Cardiac fibroblast (primary cell): ENCODE results near the gene HS3ST5.
A peak's percentile ranks its signal among the peaks of the same experiment; 100 is the strongest.

ENCODE experiments used
- DNase-seq, 2 donors: peaks; one replicate each; pipeline versions ENCODE4 v3.0.0 to v3.0.0-alpha.2; 2010; ENCODE audit warnings: low read depth in 2 of 2
- H3K4me3 ChIP-seq, 2 donors: replicated peaks in 1 of 2; 1 replicate in 1 of 2; 2 replicates in 1 of 2; pipeline ENCODE4 v1.5.1; 2011; ENCODE audit warnings: low read depth in 2 of 2, low read length in 2 of 2, mild to moderate bottlenecking in 2 of 2, moderate library complexity in 1 of 2
- TF ChIP-seq, protein P1 (sequence below): IDR thresholded peaks from one replicate; pipeline ENCODE4 v1.5.1; 2011; ENCODE audit warnings: low read depth, mild to moderate bottlenecking, low read length, inconsistent platforms

HS3ST5 gene

DNA sequence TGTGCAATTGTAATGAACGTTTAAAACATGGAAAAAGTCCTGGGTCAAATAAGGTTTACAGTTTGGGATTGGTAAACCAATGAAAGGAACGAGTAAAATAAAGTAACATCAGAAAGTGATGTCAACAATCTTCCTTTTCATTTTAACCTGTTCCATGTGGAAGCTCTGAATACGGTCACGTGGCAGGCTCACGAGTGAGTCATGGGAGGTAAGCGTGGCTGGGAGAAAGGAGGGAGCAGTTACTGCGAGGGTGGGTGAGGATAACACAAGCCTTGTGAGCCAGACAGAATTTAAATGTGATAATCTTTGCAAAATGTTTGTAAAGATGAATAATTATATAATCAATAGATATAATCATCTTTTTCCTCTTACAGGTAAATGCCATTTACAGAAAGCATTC lies 200.6 kb downstream of the HS3ST5 start:
- DNase-seq: no peak
- no peak overlapping the region for H3K4me3 ChIP-seq
- TF ChIP-seq, protein P1, sequence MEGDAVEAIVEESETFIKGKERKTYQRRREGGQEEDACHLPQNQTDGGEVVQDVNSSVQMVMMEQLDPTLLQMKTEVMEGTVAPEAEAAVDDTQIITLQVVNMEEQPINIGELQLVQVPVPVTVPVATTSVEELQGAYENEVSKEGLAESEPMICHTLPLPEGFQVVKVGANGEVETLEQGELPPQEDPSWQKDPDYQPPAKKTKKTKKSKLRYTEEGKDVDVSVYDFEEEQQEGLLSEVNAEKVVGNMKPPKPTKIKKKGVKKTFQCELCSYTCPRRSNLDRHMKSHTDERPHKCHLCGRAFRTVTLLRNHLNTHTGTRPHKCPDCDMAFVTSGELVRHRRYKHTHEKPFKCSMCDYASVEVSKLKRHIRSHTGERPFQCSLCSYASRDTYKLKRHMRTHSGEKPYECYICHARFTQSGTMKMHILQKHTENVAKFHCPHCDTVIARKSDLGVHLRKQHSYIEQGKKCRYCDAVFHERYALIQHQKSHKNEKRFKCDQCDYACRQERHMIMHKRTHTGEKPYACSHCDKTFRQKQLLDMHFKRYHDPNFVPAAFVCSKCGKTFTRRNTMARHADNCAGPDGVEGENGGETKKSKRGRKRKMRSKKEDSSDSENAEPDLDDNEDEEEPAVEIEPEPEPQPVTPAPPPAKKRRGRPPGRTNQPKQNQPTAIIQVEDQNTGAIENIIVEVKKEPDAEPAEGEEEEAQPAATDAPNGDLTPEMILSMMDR: no peak

GRCh38 chr6:114140416-114140815 lies 202.4 kb downstream of the HS3ST5 start:
- H3K4me3 ChIP-seq: no peak overlapping the region
- DNase-seq: peak in 1 of 2 donors; percentile 11
- TF ChIP-seq, protein P1: no peak

DNA sequence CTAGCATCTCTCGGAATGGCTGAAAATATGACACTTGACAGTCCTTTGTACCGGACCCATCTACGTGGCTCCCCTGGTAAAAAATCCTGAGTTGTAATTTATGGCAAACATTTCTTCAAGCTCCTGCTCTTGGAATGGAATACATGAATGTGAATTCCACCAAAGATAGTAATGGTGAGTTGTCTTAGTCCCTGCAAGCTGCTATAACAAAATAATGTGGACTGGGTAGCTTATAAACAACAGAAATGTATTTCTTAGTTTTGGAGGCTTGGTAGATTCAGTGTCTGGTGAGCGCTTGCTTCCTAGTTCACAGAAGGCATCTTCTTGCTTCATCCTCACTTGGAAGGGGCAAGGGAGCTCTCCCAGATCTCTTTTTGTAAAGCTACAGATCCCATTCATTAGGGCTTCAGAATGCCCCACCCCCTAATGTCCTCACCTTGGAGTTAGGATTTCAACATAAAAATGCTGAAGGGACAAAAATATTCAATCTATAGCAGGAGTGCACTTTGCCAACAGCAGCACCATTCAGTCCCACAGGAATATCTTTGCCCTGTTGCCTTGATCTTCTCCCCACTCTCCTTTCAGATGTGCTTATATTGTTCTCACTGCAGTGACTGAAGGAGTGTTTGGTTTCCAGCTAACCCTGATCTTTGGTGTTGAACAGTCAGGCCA lies 204.1 kb downstream of the HS3ST5 start:
- H3K4me3 ChIP-seq: no peak overlapping the region
- TF ChIP-seq, protein P1: no peak
- DNase-seq: no peak

DNA sequence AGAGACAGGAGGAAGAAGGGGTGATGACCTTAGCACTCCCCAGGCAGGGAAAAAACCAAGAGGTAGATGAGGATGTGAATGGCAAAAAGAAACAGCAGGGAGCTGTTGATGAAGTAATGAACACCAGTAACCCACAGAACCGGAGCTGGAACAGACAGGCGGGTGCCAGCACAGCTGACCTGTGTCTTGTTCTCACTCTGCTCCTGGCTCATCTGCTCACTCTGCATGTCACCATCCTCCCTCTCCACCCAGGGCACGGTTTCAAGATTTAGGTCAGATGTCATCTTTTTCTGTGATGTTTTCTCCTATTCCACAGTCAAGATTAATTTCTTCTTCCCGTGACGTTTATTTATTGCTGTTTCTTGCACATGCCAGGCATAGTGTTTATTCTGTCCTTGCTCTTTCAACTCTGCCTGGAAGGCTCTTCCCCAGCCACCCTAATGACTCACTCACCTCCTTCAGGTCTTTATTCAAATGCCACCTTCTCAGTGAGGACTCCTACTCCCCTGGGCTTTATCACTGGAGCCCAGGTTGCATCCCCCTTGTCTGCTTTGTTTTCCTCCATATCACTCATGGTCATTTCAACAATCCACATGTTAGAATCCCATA lies 207.4 kb downstream of the HS3ST5 start:
- no peak overlapping the region for H3K4me3 ChIP-seq
- no peak for DNase-seq
- TF ChIP-seq, protein P1: no peak

GRCh38 chr6:114133816-114134215 lies 209.0 kb downstream of the HS3ST5 start:
- no peak for DNase-seq
- TF ChIP-seq, protein P1: no peak
- H3K4me3 ChIP-seq: no peak overlapping the region

GRCh38 chr6:114131945-114132344 lies 210.9 kb downstream of the HS3ST5 start:
- DNase-seq: no peak
- TF ChIP-seq, protein P1: no peak
- no peak overlapping the region for H3K4me3 ChIP-seq

- TF ChIP-seq, protein P1: no peak
- no peak for DNase-seq
Measured at GRCh38 chr6:114125576-114125975, 217.2 kb downstream of the HS3ST5 start.

More at GRCh38 chr6:114125576-114125975, 217.2 kb downstream of the HS3ST5 start:
- no peak overlapping the region for H3K4me3 ChIP-seq
